DND-41 (cell line): ENCODE data around the gene DIPK1C.

Experiments
- ATAC-seq: fragments of 200-7000 bp; cut with Tn5 transposase; 3 replicates; pipeline ENCODE4 v1.9.1; 2021; ENCODE audit warnings: low read depth; ENCODE audit not compliant: insufficient read depth
- DNase-seq: peaks from one replicate; pipeline ENCODE4 v3.0.0-alpha.2; 2020
- H2AFZ ChIP-seq: 2 replicates; pipeline ENCODE4 v1.6.0; 2012; ENCODE audit warnings: low read depth, low read length
- H3K27ac ChIP-seq: 2 replicates; pipeline ENCODE4 v1.5.1; 2012; ENCODE audit warnings: low read length, inconsistent platforms
- H3K27me3 ChIP-seq: fragments of 200-600 bp; sonication (generic); 2 replicates; pipeline ENCODE4 v1.6.0; 2012; ENCODE audit warnings: low read length, mild to moderate bottlenecking, inconsistent platforms; ENCODE audit not compliant: insufficient read depth, poor library complexity
- H3K36me3 ChIP-seq: 2 replicates; pipeline ENCODE4 v1.5.1; 2012; ENCODE audit warnings: low read length, inconsistent platforms; ENCODE audit not compliant: insufficient read depth
- H3K4me1 ChIP-seq: 2 replicates; pipeline ENCODE4 v1.5.1; 2012; ENCODE audit warnings: mild to moderate bottlenecking, low read length; ENCODE audit not compliant: insufficient read depth
- H3K4me2 ChIP-seq: 2 replicates; pipeline ENCODE4 v1.6.0; 2012; ENCODE audit warnings: mild to moderate bottlenecking, moderate library complexity, low read length, inconsistent platforms; ENCODE audit not compliant: insufficient read depth
- H3K4me3 ChIP-seq, 2 experiments: fragments of 200-600 bp in 1 of 2; shearing (Covaris generic) in 1 of 2; 2 replicates each; pipeline ENCODE4 v1.5.1; 2012 to 2016; ENCODE audit warnings: inconsistent platforms in 2 of 2, low read length in 2 of 2, mild to moderate bottlenecking in 2 of 2, low read depth in 1 of 2, moderate library complexity in 1 of 2
- H3K79me2 ChIP-seq: 2 replicates; pipeline ENCODE4 v1.6.0; 2012; ENCODE audit warnings: low read length, inconsistent platforms; ENCODE audit not compliant: insufficient read depth
- H3K9ac ChIP-seq: 2 replicates; pipeline ENCODE4 v1.6.0; 2012; ENCODE audit warnings: low read depth, mild to moderate bottlenecking, inconsistent platforms, low read length, moderate library complexity
- H3K9me3 ChIP-seq: 2 replicates; pipeline ENCODE4 v1.5.1; 2012; ENCODE audit warnings: low read length, moderate library complexity, mild to moderate bottlenecking, inconsistent platforms; ENCODE audit not compliant: insufficient read depth, severe bottlenecking
- H4K20me1 ChIP-seq: 2 replicates; pipeline ENCODE4 v1.6.0; 2012; ENCODE audit warnings: low read length; ENCODE audit not compliant: insufficient read depth
- EZH2 ChIP-seq: IDR thresholded peaks from 3 replicates; pipeline ENCODE4 v1.6.1; 2012; ENCODE audit warnings: borderline replicate concordance, low read depth, mild to moderate bottlenecking, moderate library complexity, low read length, inconsistent platforms; ENCODE audit not compliant: severe bottlenecking
- TF ChIP-seq, protein P1 (sequence below): IDR thresholded peaks from 2 replicates; pipeline ENCODE4 v1.5.1; 2012; ENCODE audit warnings: borderline replicate concordance, low read length, moderate library complexity, mild to moderate bottlenecking; ENCODE audit not compliant: poor library complexity, severe bottlenecking; ENCODE audit errors: extremely low read depth

The DIPK1C gene

DNA sequence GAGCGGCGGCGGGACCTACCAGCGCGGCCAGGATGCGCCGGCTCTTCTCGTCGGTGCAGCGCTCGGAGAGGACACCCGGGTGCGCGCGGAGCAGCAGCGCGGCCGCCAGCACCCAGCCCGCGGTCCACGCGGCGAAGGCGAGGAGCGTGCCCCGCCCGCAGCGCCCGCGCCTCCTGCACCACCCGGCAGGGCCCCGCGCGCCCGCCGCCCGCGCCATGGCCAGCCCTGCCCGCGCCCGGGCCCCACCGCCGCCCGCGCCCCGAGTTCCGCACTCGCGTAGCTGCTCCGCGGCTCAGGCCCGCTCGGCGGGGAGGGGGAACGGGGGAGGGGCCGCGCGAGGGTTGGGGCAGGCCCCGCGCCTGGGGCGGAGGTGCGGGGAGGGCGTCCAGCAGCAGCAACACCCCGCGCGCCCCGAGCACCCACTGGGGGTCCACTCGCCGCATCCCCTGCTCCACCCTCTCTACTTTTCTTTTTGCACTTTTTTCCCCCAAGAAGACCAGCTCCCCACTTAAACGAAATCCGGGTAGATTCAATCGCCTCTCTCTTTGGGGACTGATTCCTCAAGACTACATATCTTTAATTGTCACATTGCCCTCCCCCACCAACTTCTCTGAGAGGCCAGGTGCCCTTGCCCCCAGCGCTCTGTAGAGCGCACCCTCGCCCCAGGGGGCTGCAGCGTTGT is at the start of gene DIPK1C:
Gene DIPK1C (minus strand): TSS at position 266 of the 682 bp plus-strand sequence. CDS start 49 bp downstream, at position 217.
- Histone ChIP-seq H3K4me2 (no peak within 1 kb of the TSS), H3K9ac (no peak within 1 kb of the TSS), H3K79me2 (no peaks in the 10 kb centered on the region), H3K4me3 (no peak within 1 kb of the TSS), H3K36me3 (no peaks in the 10 kb centered on the region), H2AFZ (no peak within 1 kb of the TSS), H3K9me3 (no peaks in the 10 kb centered on the region), H4K20me1 (no peaks in the 10 kb centered on the region), H3K27ac (no peak within 1 kb of the TSS), H3K4me1 (no peaks in the 10 kb centered on the region), H3K27me3 (peaks cover 5% of the 10 kb centered on the region)
- TF ChIP-seq, protein P1, sequence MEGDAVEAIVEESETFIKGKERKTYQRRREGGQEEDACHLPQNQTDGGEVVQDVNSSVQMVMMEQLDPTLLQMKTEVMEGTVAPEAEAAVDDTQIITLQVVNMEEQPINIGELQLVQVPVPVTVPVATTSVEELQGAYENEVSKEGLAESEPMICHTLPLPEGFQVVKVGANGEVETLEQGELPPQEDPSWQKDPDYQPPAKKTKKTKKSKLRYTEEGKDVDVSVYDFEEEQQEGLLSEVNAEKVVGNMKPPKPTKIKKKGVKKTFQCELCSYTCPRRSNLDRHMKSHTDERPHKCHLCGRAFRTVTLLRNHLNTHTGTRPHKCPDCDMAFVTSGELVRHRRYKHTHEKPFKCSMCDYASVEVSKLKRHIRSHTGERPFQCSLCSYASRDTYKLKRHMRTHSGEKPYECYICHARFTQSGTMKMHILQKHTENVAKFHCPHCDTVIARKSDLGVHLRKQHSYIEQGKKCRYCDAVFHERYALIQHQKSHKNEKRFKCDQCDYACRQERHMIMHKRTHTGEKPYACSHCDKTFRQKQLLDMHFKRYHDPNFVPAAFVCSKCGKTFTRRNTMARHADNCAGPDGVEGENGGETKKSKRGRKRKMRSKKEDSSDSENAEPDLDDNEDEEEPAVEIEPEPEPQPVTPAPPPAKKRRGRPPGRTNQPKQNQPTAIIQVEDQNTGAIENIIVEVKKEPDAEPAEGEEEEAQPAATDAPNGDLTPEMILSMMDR: no peak
- TF ChIP-seq EZH2: no peak
- ATAC-seq (no peak), DNase-seq (no peak)

DNA sequence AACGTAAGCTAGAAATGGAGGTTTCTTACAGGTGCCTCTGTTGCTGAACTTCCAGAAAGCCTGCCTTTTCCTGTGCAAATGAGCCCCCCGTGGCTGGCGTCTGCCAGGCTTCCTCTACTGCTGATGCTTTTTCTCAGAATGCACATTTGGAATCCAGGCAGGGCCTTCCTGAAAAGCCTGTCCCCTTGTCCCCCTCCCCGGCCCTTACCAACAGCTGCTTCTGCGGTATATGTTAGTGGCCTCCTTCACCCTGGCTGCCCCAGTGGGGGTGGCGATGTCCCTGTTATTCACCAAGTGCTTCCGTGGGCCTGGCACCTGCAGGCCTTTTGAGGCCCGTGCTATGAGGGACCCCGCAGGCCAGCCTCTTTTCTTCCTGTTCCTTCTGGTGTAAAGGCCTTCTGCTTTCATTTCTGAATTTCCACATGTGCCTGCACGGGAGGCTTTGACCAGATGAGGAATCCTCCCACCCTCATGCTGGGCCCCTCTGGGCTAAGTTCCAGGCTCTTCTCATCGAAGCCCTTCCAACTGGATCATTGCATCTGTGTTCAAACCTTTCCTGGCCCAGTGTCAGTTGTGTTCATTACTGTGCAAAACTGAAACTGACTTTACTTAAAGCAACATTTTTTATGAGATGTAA is 49.5 kb upstream of the DIPK1C start:
- no peaks in the 10 kb centered on the region for H3K9me3 ChIP-seq
- H3K4me3 ChIP-seq: no peak overlapping the region
- H3K9ac ChIP-seq: no peak overlapping the region
- peaks cover 5% of the 10 kb centered on the region for H3K79me2 ChIP-seq
- no peak overlapping the region for H3K27ac ChIP-seq
- ATAC-seq (no peak), DNase-seq (no peak)
- H4K20me1 ChIP-seq: peaks cover 11% of the 10 kb centered on the region; the same call in 1 of the 2 replicates
- H3K27me3 ChIP-seq: no peaks in the 10 kb centered on the region
- H3K4me2 ChIP-seq: no peak overlapping the region
- TF ChIP-seq EZH2: no peak
- H3K36me3 ChIP-seq: peaks cover 91% of the 10 kb centered on the region
- no peaks in the 10 kb centered on the region for H3K4me1 ChIP-seq
- no peak overlapping the region for H2AFZ ChIP-seq

DNA sequence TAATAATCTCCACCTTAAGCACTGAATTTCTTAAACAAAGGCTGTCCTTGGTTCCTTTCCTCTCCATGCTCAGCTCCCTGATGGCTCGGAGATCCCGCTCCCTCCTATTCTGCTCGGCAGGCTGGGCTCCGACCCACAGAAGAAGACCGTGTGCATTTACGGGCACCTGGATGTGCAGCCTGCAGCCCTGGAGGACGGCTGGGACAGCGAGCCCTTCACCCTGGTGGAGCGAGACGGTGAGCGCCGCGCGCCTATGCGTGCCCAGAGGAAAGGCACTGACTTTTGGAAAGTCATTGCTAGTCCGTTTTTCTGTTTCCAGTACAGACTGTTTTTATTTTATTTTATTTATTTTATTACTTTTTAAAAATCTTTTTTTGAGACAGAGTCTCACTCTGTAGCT is 48.7 kb upstream of the DIPK1C start:
- peaks cover 93% of the 10 kb centered on the region for H3K36me3 ChIP-seq

More for the DNA sequence above, 48.7 kb upstream of the DIPK1C start:
- ATAC-seq (no peak; the same call in 2 of the 3 replicates), DNase-seq (no peak)
- Histone ChIP-seq H3K4me1 (0 out of 2 replicates have a peak, but pooled peaks cover 4% of the 10 kb centered on the region), H3K9ac (no peak overlapping the region), H3K9me3 (no peaks in the 10 kb centered on the region), H3K4me2 (no peak overlapping the region), H3K79me2 (peaks cover 13% of the 10 kb centered on the region), H3K27ac (no peak overlapping the region), H3K4me3 (no peak overlapping the region), H4K20me1 (peaks cover 11% of the 10 kb centered on the region; the same call in 1 of the 2 replicates), H2AFZ (no peak overlapping the region), H3K27me3 (no peaks in the 10 kb centered on the region)
- no peak for TF ChIP-seq EZH2
- TF ChIP-seq, protein P1: no peak
